HL-60 (cell line): ENCODE data around the gene DUS1L.

Experiments used
- GABPA ChIP-seq: IDR thresholded peaks from 2 replicates; pipeline ENCODE4 v1.6.1; 2012; ENCODE audit warnings: low read depth
- TF ChIP-seq, protein P1 (sequence below): IDR thresholded peaks from one replicate; pipeline ENCODE4 v1.5.1; 2011; ENCODE audit warnings: low read length, control low read depth, inconsistent platforms; ENCODE audit not compliant: insufficient read depth
- TF ChIP-seq, protein P2 (sequence below): IDR thresholded peaks from 2 replicates; pipeline ENCODE4 v1.6.1; 2012; ENCODE audit warnings: low read depth; ENCODE audit not compliant: insufficient replicate concordance

GRCh38 chr17:82008941-82009405 is 56.6 kb downstream of the DUS1L start:
- TF ChIP-seq, protein P1, sequence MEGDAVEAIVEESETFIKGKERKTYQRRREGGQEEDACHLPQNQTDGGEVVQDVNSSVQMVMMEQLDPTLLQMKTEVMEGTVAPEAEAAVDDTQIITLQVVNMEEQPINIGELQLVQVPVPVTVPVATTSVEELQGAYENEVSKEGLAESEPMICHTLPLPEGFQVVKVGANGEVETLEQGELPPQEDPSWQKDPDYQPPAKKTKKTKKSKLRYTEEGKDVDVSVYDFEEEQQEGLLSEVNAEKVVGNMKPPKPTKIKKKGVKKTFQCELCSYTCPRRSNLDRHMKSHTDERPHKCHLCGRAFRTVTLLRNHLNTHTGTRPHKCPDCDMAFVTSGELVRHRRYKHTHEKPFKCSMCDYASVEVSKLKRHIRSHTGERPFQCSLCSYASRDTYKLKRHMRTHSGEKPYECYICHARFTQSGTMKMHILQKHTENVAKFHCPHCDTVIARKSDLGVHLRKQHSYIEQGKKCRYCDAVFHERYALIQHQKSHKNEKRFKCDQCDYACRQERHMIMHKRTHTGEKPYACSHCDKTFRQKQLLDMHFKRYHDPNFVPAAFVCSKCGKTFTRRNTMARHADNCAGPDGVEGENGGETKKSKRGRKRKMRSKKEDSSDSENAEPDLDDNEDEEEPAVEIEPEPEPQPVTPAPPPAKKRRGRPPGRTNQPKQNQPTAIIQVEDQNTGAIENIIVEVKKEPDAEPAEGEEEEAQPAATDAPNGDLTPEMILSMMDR, result no peak
- no peak for TF ChIP-seq GABPA
- TF ChIP-seq, protein P2, sequence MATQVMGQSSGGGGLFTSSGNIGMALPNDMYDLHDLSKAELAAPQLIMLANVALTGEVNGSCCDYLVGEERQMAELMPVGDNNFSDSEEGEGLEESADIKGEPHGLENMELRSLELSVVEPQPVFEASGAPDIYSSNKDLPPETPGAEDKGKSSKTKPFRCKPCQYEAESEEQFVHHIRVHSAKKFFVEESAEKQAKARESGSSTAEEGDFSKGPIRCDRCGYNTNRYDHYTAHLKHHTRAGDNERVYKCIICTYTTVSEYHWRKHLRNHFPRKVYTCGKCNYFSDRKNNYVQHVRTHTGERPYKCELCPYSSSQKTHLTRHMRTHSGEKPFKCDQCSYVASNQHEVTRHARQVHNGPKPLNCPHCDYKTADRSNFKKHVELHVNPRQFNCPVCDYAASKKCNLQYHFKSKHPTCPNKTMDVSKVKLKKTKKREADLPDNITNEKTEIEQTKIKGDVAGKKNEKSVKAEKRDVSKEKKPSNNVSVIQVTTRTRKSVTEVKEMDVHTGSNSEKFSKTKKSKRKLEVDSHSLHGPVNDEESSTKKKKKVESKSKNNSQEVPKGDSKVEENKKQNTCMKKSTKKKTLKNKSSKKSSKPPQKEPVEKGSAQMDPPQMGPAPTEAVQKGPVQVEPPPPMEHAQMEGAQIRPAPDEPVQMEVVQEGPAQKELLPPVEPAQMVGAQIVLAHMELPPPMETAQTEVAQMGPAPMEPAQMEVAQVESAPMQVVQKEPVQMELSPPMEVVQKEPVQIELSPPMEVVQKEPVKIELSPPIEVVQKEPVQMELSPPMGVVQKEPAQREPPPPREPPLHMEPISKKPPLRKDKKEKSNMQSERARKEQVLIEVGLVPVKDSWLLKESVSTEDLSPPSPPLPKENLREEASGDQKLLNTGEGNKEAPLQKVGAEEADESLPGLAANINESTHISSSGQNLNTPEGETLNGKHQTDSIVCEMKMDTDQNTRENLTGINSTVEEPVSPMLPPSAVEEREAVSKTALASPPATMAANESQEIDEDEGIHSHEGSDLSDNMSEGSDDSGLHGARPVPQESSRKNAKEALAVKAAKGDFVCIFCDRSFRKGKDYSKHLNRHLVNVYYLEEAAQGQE, result no peak
